IMR-90 (cell line): ENCODE data around the gene SLITRK3. TPM values are rescaled to one million over a fixed set of nuclear protein-coding genes. Genes with fewer than 3 reads are reported as not detected.

Experiments used
- ATAC-seq: fragments of 200-7000 bp; cut with Tn5 transposase; 2 replicates; pipeline ENCODE4 v1.9.1; 2020; ENCODE audit warnings: low read depth, mild to moderate bottlenecking, moderate library complexity
- BruUV-seq: library from RNA; stranded (reverse); fragments of 400-500 nt; replicated peaks from 2 replicates; lab custom pipeline; 2021; lab: Mats Ljungman, UMichigan
- CTCF ChIA-PET: fragments of 300-600 bp; formaldehyde crosslinking; extraction: SDS; loops from one replicate; lab custom pipeline; 2021; ENCODE audit warnings: antibody characterized with exemption; lab: Yijun Ruan, JAX
- POLR2A ChIA-PET: fragments of 300-600 bp; sonication (Branson Sonifier 250); formaldehyde crosslinking; loops from one replicate; lab custom pipeline; 2022; ENCODE audit warnings: antibody characterized with exemption; ENCODE audit not compliant: unreplicated experiment; lab: Charles Lee
- DNase-seq: peaks from one replicate; pipeline ENCODE4 v3.0.0; 2013
- H2AFZ ChIP-seq: replicated peaks from 2 replicates; pipeline ENCODE3; 2013; ENCODE audit warnings: low read length, mild to moderate bottlenecking; ENCODE audit not compliant: poor library complexity
- H2AK5ac ChIP-seq: 2 replicates; pipeline ENCODE4 v1.6.1; 2013; ENCODE audit warnings: low read depth, low read length, inconsistent platforms
- H2AK9ac ChIP-seq: replicated peaks from 2 replicates; pipeline ENCODE3; 2013; ENCODE audit warnings: mild to moderate bottlenecking, low read depth, low read length, moderate library complexity; ENCODE audit not compliant: poor library complexity
- H2BK120ac ChIP-seq: 2 replicates; pipeline ENCODE4 v1.6.1; 2013; ENCODE audit warnings: low read depth, low read length, inconsistent platforms
- H2BK15ac ChIP-seq: 3 replicates; pipeline ENCODE4 v1.6.1; 2013; ENCODE audit warnings: low read depth, low read length, inconsistent platforms
- H2BK20ac ChIP-seq: 2 replicates; pipeline ENCODE4 v1.6.1; 2013; ENCODE audit warnings: low read depth, mild to moderate bottlenecking, inconsistent platforms, low read length, moderate library complexity
- H2BK5ac ChIP-seq: 2 replicates; pipeline ENCODE4 v1.6.1; 2013; ENCODE audit warnings: mild to moderate bottlenecking, low read depth, low read length, inconsistent platforms; ENCODE audit not compliant: poor library complexity, severe bottlenecking
- H3K14ac ChIP-seq: replicated peaks from 2 replicates; pipeline ENCODE4 v1.6.1; 2013; ENCODE audit warnings: low read depth, low read length, inconsistent platforms
- H3K18ac ChIP-seq: 2 replicates; pipeline ENCODE4 v1.6.1; 2013; ENCODE audit warnings: low read depth, low read length, control low read depth
- H3K23ac ChIP-seq: 2 replicates; pipeline ENCODE4 v1.6.1; 2013; ENCODE audit warnings: low read depth, low read length, inconsistent platforms
- H3K27ac ChIP-seq: 2 replicates; pipeline ENCODE4 v1.5.1; 2013; ENCODE audit warnings: mild to moderate bottlenecking, control low read depth, low read length; ENCODE audit not compliant: insufficient read depth
- H3K27me3 ChIP-seq: 2 replicates; pipeline ENCODE4 v1.6.1; 2013; ENCODE audit warnings: low read length; ENCODE audit not compliant: control insufficient read depth, insufficient read depth
- H3K36me3 ChIP-seq: 2 replicates; pipeline ENCODE4 v1.6.1; 2013; ENCODE audit warnings: low read length, mixed read lengths; ENCODE audit not compliant: control insufficient read depth, insufficient read depth
- H3K4ac ChIP-seq: 2 replicates; pipeline ENCODE4 v1.6.1; 2013; ENCODE audit warnings: low read depth, low read length, inconsistent platforms
- H3K4me1 ChIP-seq: 2 replicates; pipeline ENCODE4 v1.6.1; 2013; ENCODE audit warnings: low read length, mixed read lengths; ENCODE audit not compliant: control insufficient read depth, insufficient read depth
- H3K4me2 ChIP-seq: 2 replicates; pipeline ENCODE4 v1.6.1; 2013; ENCODE audit warnings: low read depth, mild to moderate bottlenecking, control low read depth, low read length, moderate library complexity
- H3K4me3 ChIP-seq: 2 replicates; pipeline ENCODE4 v1.5.1; 2013; ENCODE audit warnings: low read depth, mild to moderate bottlenecking, control low read depth, low read length, moderate library complexity; ENCODE audit not compliant: insufficient read depth
- H3K56ac ChIP-seq: 2 replicates; pipeline ENCODE4 v1.6.1; 2013; ENCODE audit warnings: low read length, inconsistent platforms; ENCODE audit not compliant: insufficient read depth; ENCODE audit errors: extremely low read depth
- H3K79me1 ChIP-seq, 2 experiments: 2 replicates each; pipeline ENCODE4 v1.6.1; 2013; ENCODE audit warnings: low read length in 2 of 2, inconsistent platforms in 1 of 2, low read depth in 1 of 2
- H3K9ac ChIP-seq: 2 replicates; pipeline ENCODE4 v1.6.1; 2013; ENCODE audit warnings: low read depth, low read length, control low read depth
- H3K9me1 ChIP-seq: 2 replicates; pipeline ENCODE4 v1.6.1; 2013; ENCODE audit warnings: low read length, inconsistent platforms; ENCODE audit not compliant: insufficient read depth
- H3K9me3 ChIP-seq: 2 replicates; pipeline ENCODE4 v1.6.1; 2013; ENCODE audit warnings: low read length; ENCODE audit not compliant: control insufficient read depth, insufficient read depth
- H4K20me1 ChIP-seq: 2 replicates; pipeline ENCODE4 v1.6.1; 2013; ENCODE audit warnings: low read length, inconsistent platforms; ENCODE audit not compliant: insufficient read depth
- H4K5ac ChIP-seq: 2 replicates; pipeline ENCODE4 v1.6.1; 2013; ENCODE audit warnings: mild to moderate bottlenecking, low read depth, low read length, control low read depth
- H4K8ac ChIP-seq, 2 experiments: 2 replicates each; pipeline ENCODE4 v1.6.1; 2013; ENCODE audit warnings: low read depth in 2 of 2, low read length in 2 of 2, control low read depth in 1 of 2, inconsistent platforms in 1 of 2
- H4K91ac ChIP-seq: 2 replicates; pipeline ENCODE4 v1.6.1; 2013; ENCODE audit warnings: low read depth, low read length, inconsistent platforms; ENCODE audit not compliant: insufficient read depth
- BHLHE40 ChIP-seq: fragments of 150-350 bp; IDR thresholded peaks from 2 replicates; pipeline ENCODE4 v1.6.1; 2016; ENCODE audit warnings: mild to moderate bottlenecking, low read depth, low read length
- CEBPB ChIP-seq: IDR thresholded peaks from 2 replicates; pipeline ENCODE4 v1.6.1; 2012; ENCODE audit warnings: low read depth, low read length, improper control_type of control experiment
- CHD1 ChIP-seq: IDR thresholded peaks from 2 replicates; pipeline ENCODE4 v1.6.1; 2012; ENCODE audit warnings: low read depth, low read length, improper control_type of control experiment
- FOS ChIP-seq: fragments of 150-350 bp; IDR thresholded peaks from 2 replicates; pipeline ENCODE4 v1.6.1; 2016; ENCODE audit warnings: low read depth, low read length
- MAFK ChIP-seq: IDR thresholded peaks from 2 replicates; pipeline ENCODE4 v1.6.1; 2012; ENCODE audit warnings: low read depth, low read length, improper control_type of control experiment
- MAZ ChIP-seq: IDR thresholded peaks from 2 replicates; pipeline ENCODE4 v1.6.1; 2012; ENCODE audit warnings: low read depth, mild to moderate bottlenecking, low read length, improper control_type of control experiment, moderate library complexity, borderline replicate concordance
- NFE2L2 ChIP-seq: fragments of 150-350 bp; IDR thresholded peaks from 2 replicates; pipeline ENCODE4 v1.6.1; 2016; ENCODE audit warnings: low read depth, mild to moderate bottlenecking, low read length
- POLR2A ChIP-seq: IDR thresholded peaks from 2 replicates; pipeline ENCODE4 v1.6.1; 2012; ENCODE audit warnings: mild to moderate bottlenecking, low read depth, low read length
- RCOR1 ChIP-seq: IDR thresholded peaks from 2 replicates; pipeline ENCODE4 v1.6.1; 2012; ENCODE audit warnings: mild to moderate bottlenecking, low read length, improper control_type of control experiment; ENCODE audit not compliant: insufficient replicate concordance
- RFX5 ChIP-seq: IDR thresholded peaks from 2 replicates; pipeline ENCODE4 v1.8.0; 2012; ENCODE audit warnings: low read depth, mild to moderate bottlenecking, low read length, moderate library complexity
- SMC3 ChIP-seq: fragments of 150-350 bp; IDR thresholded peaks from 2 replicates; pipeline ENCODE4 v1.6.1; 2016; ENCODE audit warnings: low read depth, mild to moderate bottlenecking, antibody characterized with exemption, low read length, moderate library complexity
- USF2 ChIP-seq: fragments of 150-350 bp; IDR thresholded peaks from 2 replicates; pipeline ENCODE4 v1.6.1; 2017; ENCODE audit warnings: mild to moderate bottlenecking, antibody characterized with exemption, low read length, low read depth
- WGBS, 2 experiments: methylation state at CpG; one replicate each; pipeline versions ENCODE4 v1.1.5 to v1.1.7; 2013; ENCODE audit warnings: missing lambda C conversion rate in 2 of 2; ENCODE audit not compliant: insufficient read length in 1 of 2; ENCODE audit errors: extremely low coverage in 2 of 2; 5-methylcytosine and 5-hydroxymethylcytosine counted together
- dilution Hi-C: fragments of 300-500 bp; cut with HindIII; formaldehyde crosslinking; loops from one replicate; pipeline ENCODE4 v1.14.3; 2018; ENCODE audit warnings: low sequenced_read_pairs; ENCODE audit not compliant: unreplicated experiment
- in situ Hi-C: fragments of 300-500 bp; cut with MboI; formaldehyde crosslinking; loops from 3 replicates; pipeline ENCODE4 v1.14.3; 2019; ENCODE audit warnings: low sequenced_read_pairs, inconsistent platforms, mixed read lengths
- intact Hi-C: fragments of 100-400 bp; cut with micrococcal nuclease; formaldehyde crosslinking; loops from 2 replicates; pipeline ENCODE4 v1.10.0; 2022
- polyA plus RNA-seq, 3 experiments: library from polyadenylated mRNA; depleted of rRNA; stranded (reverse); fragments of >200 nt; gene quantifications; 2 replicates each; pipeline ENCODE4 v1.2.3, GENCODE V29; 2012; ENCODE audit warnings: low replicate concordance in 1 of 3
- total RNA-seq: library from RNA; depleted of rRNA; stranded (reverse); fragments of >200 nt; gene quantifications from 2 replicates; pipeline ENCODE4 v1.2.3, GENCODE V29; 2012
- TF ChIP-seq, protein P1 (sequence below): fragments of 150-350 bp; IDR thresholded peaks from 2 replicates; pipeline ENCODE4 v1.6.1; 2016; ENCODE audit warnings: low read depth, mild to moderate bottlenecking, low read length, moderate library complexity, borderline replicate concordance
- TF ChIP-seq, protein P2 (sequence below): conservative IDR thresholded peaks from 2 replicates; pipeline ENCODE4 v1.5.1; 2012; ENCODE audit warnings: mild to moderate bottlenecking, low read depth, low read length, improper control_type of control experiment

The SLITRK3 gene
- total and polyA plus RNA-seq, 2 of the 4 experiments (the other 2 are of a cell fraction), result not detected

- DNase-seq (no peak), ATAC-seq (no peak)
- Histone ChIP-seq H3K27me3 (no peaks in the 10 kb centered on the region), H3K4me1 (no peaks in the 10 kb centered on the region), H3K4me2 (no peak overlapping the region), H3K18ac (no peak overlapping the region), H2BK15ac (no peak overlapping the region), H3K9me1 (no peaks in the 10 kb centered on the region), H4K8ac (no peak overlapping the region), H3K79me1 (no peaks in the 10 kb centered on the region), H4K5ac (no peak overlapping the region), H2BK20ac (no peak overlapping the region), H4K20me1 (no peaks in the 10 kb centered on the region), H3K9ac (no peak overlapping the region), H3K14ac (no peak overlapping the region), H2BK5ac (no peak overlapping the region), H3K9me3 (peaks cover 2% of the 10 kb centered on the region; the same call in 1 of the 2 replicates), H3K4me3 (no peak overlapping the region), H2BK120ac (no peak overlapping the region), H3K4ac (no peak overlapping the region), H3K36me3 (no peaks in the 10 kb centered on the region), H2AK5ac (no peak overlapping the region), H2AFZ (no peak overlapping the region), H3K56ac (no peak overlapping the region), H3K27ac (no peak overlapping the region), H2AK9ac (no peak overlapping the region), H4K91ac (no peak overlapping the region), H3K23ac (no peak overlapping the region)
- TF ChIP-seq POLR2A (no peak), NFE2L2 (no peak), RCOR1 (no peak), CHD1 (no peak), RFX5 (no peak), CEBPB (no peak), SMC3 (no peak), MAZ (no peak), BHLHE40 (no peak), USF2 (no peak), FOS (no peak), MAFK (no peak)
- TF ChIP-seq, protein P1, sequence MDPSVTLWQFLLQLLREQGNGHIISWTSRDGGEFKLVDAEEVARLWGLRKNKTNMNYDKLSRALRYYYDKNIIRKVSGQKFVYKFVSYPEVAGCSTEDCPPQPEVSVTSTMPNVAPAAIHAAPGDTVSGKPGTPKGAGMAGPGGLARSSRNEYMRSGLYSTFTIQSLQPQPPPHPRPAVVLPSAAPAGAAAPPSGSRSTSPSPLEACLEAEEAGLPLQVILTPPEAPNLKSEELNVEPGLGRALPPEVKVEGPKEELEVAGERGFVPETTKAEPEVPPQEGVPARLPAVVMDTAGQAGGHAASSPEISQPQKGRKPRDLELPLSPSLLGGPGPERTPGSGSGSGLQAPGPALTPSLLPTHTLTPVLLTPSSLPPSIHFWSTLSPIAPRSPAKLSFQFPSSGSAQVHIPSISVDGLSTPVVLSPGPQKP, result no peak
- TF ChIP-seq, protein P2, sequence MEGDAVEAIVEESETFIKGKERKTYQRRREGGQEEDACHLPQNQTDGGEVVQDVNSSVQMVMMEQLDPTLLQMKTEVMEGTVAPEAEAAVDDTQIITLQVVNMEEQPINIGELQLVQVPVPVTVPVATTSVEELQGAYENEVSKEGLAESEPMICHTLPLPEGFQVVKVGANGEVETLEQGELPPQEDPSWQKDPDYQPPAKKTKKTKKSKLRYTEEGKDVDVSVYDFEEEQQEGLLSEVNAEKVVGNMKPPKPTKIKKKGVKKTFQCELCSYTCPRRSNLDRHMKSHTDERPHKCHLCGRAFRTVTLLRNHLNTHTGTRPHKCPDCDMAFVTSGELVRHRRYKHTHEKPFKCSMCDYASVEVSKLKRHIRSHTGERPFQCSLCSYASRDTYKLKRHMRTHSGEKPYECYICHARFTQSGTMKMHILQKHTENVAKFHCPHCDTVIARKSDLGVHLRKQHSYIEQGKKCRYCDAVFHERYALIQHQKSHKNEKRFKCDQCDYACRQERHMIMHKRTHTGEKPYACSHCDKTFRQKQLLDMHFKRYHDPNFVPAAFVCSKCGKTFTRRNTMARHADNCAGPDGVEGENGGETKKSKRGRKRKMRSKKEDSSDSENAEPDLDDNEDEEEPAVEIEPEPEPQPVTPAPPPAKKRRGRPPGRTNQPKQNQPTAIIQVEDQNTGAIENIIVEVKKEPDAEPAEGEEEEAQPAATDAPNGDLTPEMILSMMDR, result no peak
- ChIA-PET POLR2A (no interaction called here), CTCF (no interaction called here)
- dilution Hi-C loops (no loop called here), in situ Hi-C loops (no loop called here), intact Hi-C loops (no loop called here)
- BruUV-seq, result no TSS peak
- 76% methylated on average over 5 of the region's 6 CpGs; no CpG with 5 or more reads in 1 of the 2 experiments for WGBS, 2 experiments
These were observed 26.8 kb downstream of the SLITRK3 start for GRCh38 chr3:165169368-165169767.
